ENCODE data around the gene OSGIN1.

- TF ChIP-seq CTCF (IDR thresholded peaks at IDR 0.05; ENCODE audit: low read depth, low read length): no peak
- TF ChIP-seq POLR2A (IDR thresholded peaks at IDR 0.05; ENCODE audit: extremely low read depth, insufficient read length): no peak
- no peak for TF ChIP-seq MYC (IDR thresholded peaks at IDR 0.05; ENCODE audit: low read depth, low read length)
- no peak; the same call in 1 of the 2 replicates for TF ChIP-seq MAX (IDR thresholded peaks at IDR 0.05; ENCODE audit: low read depth, low read length)
Measured at GRCh38 chr16:84009282-84009681, 56.2 kb downstream of the OSGIN1 start.
